ENCODE data around the gene ADAMTS12. TPM values are rescaled to one million over a fixed set of nuclear protein-coding genes. Genes with fewer than 3 reads are reported as not detected.

The ADAMTS12 gene
- total and polyA plus RNA-seq, 2 of the 8 experiments (the other 6 are each of a cell fraction or from before 2014, with no cell fraction given), result 6.4 to 12.8 TPM

DNA sequence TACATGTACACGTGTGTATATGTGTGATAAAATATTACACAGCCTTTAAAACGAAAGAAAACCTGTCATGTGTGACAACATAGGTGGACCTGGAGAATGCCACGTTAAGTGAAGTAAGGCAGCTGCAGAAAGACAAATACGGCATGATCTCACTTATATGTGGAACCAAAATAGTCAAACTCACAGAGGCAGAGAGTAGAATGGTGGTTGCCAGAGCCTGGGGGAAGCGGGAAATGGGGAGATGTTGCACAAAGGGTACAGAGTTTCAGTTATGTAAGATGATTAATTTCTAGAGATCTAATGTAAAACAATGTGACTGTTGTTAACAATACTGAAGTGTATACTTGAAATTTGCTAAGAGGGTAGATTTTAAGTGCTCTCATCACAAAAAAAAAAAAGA, 34.8 kb downstream of the ADAMTS12 start:
- Histone ChIP-seq H2BK12ac (ENCODE audit: low read depth, low read length) (no peak overlapping the region), H2BK20ac (ENCODE audit: low read length) (no peak overlapping the region), H3K36me3 (ENCODE audit: control insufficient read depth in 2 of 4, insufficient read depth in 4 of 4, low read length in 3 of 4) (no peaks in the 10 kb centered on the region), H3K79me2 (ENCODE audit: control insufficient read depth in 1 of 2, insufficient read depth in 2 of 2, low read length in 2 of 2) (peaks cover 0 to 4% of the 10 kb centered on the region in 2 experiments; a peak in 1 of 4 replicates), H2BK15ac (ENCODE audit: low read length) (no peak overlapping the region), H3K56ac (replicated peaks; ENCODE audit: insufficient read length, low read depth, low read length) (no peak overlapping the region), H3K9ac (replicated peaks in 1 of 4; ENCODE audit: extremely low read depth in 1 of 4, low read depth in 3 of 4, low read length in 3 of 4) (no peak overlapping the region), H3K23ac (ENCODE audit: insufficient read length) (no peak overlapping the region), H4K8ac (ENCODE audit: extremely low read depth, insufficient read depth, low read length) (no peak overlapping the region), H3K4me2 (ENCODE audit: insufficient read depth in 1 of 2, low read depth in 2 of 2, low read length in 2 of 2) (no peak overlapping the region), H3K9me3 (ENCODE audit: insufficient read depth in 2 of 2, low read depth in 1 of 2, low read length in 1 of 2) (no peaks in the 10 kb centered on the region), H3K79me1 (ENCODE audit: low read depth, low read length) (no peaks in the 10 kb centered on the region; the same call in 1 of the 2 replicates), H3K4me1 (replicated peaks in 1 of 4; ENCODE audit: control insufficient read depth in 3 of 4, insufficient read depth in 4 of 4, low read length in 3 of 4) (peaks cover 6 to 18% (median 9%) of the 10 kb centered on the region in 4 experiments), H4K91ac (replicated peaks; ENCODE audit: insufficient read length, low read length) (no peak overlapping the region), H2BK5ac (ENCODE audit: low read depth, low read length) (no peak overlapping the region), H3K14ac (ENCODE audit: insufficient read length) (no peak overlapping the region), H2AFZ (ENCODE audit: low read length) (no peak overlapping the region), H3K18ac (ENCODE audit: extremely low read depth, low read length) (no peak overlapping the region), H3K4ac (replicated peaks; ENCODE audit: insufficient read length, low read depth, low read length) (no peak overlapping the region), H3K23me2 (ENCODE audit: low read depth, low read length) (no peaks in the 10 kb centered on the region), H4K5ac (ENCODE audit: insufficient read length, low read depth, low read length) (no peak overlapping the region), H3K4me3 (ENCODE audit: extremely low read depth in 1 of 4, insufficient read depth in 2 of 4, low read depth in 3 of 4, low read length in 4 of 4) (no peak overlapping the region), H4K20me1 (replicated peaks in 1 of 2; ENCODE audit: control insufficient read depth in 1 of 2, insufficient read depth in 2 of 2, low read length in 2 of 2) (no peaks in the 10 kb centered on the region), H3K27ac (ENCODE audit: low read depth, low read length) (no peak overlapping the region), H2BK120ac (replicated peaks; ENCODE audit: low read depth, low read length) (no peak overlapping the region), H3K27me3 (replicated peaks in 1 of 4; ENCODE audit: control insufficient read depth in 3 of 4, extremely low read depth in 1 of 4, insufficient read depth in 3 of 4, low read length in 3 of 4) (no peaks in the 10 kb centered on the region), H2AK5ac (ENCODE audit: low read depth, low read length) (no peak overlapping the region)
- TF ChIP-seq FOSL1 (IDR thresholded peaks at IDR 0.05; ENCODE audit: insufficient read depth, low read depth, low read length), result no peak
- TF ChIP-seq POLR2A (IDR thresholded peaks at IDR 0.05; ENCODE audit: control extremely low read depth in 1 of 2, low read depth in 2 of 2, low read length in 2 of 2), result no peak
- TF ChIP-seq TEAD4 (IDR thresholded peaks at IDR 0.05; ENCODE audit: low read depth, low read length), result no peak
- TF ChIP-seq NRF1 (IDR thresholded peaks at IDR 0.05; ENCODE audit: low read depth, low read length), result no peak
- no peak for TF ChIP-seq BCL11A (IDR thresholded peaks at IDR 0.05; ENCODE audit: low read depth in 2 of 2, low read length in 2 of 2)
- no peak for TF ChIP-seq POLR2AphosphoS5 (IDR thresholded peaks at IDR 0.05; ENCODE audit: low read depth, low read length)
- no peak for TF ChIP-seq TAF1 (IDR thresholded peaks at IDR 0.05; ENCODE audit: low read depth, low read length)
- WGBS, 2 experiments (ENCODE audit: extremely low coverage in 1 of 2, insufficient coverage in 1 of 2, insufficient read length in 1 of 2, insufficient replicate concordance in 2 of 2, low coverage in 1 of 2, low lambda C conversion rate in 2 of 2, missing lambda C conversion rate in 1 of 2), result 86% methylated on average over 5 of the region's 5 CpGs; no CpG with 5 or more reads in 1 of the 2 experiments
- ChIA-PET CTCF (ENCODE audit: partially characterized antibody) (interaction anchor here (1.1 to 1.4 kb wide), 2 partner anchors 10 to 24 kb away, joined by 3 to 4 read pairs; no protein-coding TSS in a partner anchor), POLR2A (ENCODE audit: partially characterized antibody) (no interaction called here)
- no peak for FAIRE-seq
- DNase-seq (ENCODE audit: low read depth in 1 of 2, low spot score in 2 of 2), result no peak

Measured in H1 (cell line).